HuH-7 (cell line): ENCODE results near the gene NFATC1.

Source experiments
- DNase-seq: peaks from one replicate; pipeline ENCODE4 v3.0.0; 2011; ENCODE audit warnings: low spot score

NFATC1 gene

GRCh38 chr18:79572848-79573451 lies 177.2 kb downstream of the NFATC1 start:
- no peak for DNase-seq

GRCh38 chr18:79573921-79574491 lies 178.3 kb downstream of the NFATC1 start:
- DNase-seq: no peak

- no peak for DNase-seq
Measured at GRCh38 chr18:79574938-79575525, 179.3 kb downstream of the NFATC1 start.

GRCh38 chr18:79575891-79576685 lies 180.4 kb downstream of the NFATC1 start:
- DNase-seq: no peak

- DNase-seq: no peak
Measured at GRCh38 chr18:79576686-79577351, 181.1 kb downstream of the NFATC1 start.

- DNase-seq: no peak
Measured at GRCh38 chr18:79577451-79578395, 182.0 kb downstream of the NFATC1 start.

- DNase-seq: no peak
Measured at GRCh38 chr18:79578396-79579260, 182.9 kb downstream of the NFATC1 start.
